DMS 273 (cell line): ENCODE data around the gene PPP2R2D.

ENCODE experiments used
- DNase-seq: peaks from one replicate; lab custom pipeline; 2025; ENCODE audit not compliant: unreplicated experiment; lab: John Stamatoyannopoulos, UW

Gene PPP2R2D

DNA sequence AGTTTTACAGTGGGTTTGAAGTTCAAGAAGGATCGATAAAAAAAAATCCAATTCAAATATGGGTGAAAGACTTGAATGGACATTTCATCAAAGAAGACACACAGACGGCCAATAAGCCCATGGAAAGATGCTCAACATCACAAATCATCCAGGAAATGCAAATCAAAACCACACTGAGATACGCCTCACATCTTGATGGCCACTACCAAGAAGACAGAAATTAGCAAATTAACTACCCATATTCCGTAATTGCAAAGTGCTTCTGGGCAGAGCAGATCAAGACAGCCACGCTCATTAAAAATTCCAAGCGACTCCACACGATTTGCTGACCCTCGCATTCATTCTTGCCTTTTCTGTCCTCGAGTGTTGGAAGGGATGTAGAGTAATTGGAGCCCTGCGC is 34.1 kb upstream of the PPP2R2D start:
- DNase-seq: no peak

DNA sequence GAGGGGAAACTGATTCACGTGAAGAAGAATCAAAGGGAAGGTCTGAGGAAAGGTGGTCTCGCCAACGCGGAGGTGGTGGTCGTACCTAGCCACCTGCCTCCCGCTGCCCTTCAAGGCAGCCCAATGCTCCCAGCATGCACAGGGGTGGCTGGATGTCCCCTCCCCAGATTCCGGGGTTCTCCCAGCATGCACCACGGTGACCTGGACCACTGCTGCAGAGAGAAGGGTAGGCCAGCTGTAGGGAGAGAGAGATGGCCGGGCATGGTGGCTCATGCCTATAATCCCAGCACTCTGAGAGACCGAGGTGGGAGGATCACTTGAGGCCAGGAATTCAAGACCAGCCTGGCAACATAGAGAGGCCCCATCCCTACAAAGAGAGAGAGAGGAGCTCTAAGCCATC is 32.4 kb upstream of the PPP2R2D start:
- no peak for DNase-seq

DNA sequence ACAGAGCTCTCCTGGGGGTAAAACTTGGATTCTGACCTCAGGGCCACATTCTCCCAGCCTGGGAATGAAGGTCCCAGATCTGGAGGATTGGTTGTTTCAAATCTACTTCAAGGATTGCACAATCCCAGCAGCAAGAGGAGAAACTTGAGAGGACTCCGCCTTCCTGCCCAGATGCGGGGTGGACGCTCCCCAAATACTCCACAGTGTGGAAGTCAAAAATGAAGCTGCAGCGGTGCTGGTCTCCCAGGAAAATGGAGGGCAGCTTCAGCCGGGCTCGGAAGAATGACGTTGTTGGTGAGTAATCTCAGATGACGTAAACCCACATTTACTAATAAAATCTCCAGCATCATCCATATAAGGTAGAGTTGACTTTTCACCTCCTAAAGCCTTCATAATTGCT is 31.5 kb upstream of the PPP2R2D start:
- DNase-seq: no peak

DNA sequence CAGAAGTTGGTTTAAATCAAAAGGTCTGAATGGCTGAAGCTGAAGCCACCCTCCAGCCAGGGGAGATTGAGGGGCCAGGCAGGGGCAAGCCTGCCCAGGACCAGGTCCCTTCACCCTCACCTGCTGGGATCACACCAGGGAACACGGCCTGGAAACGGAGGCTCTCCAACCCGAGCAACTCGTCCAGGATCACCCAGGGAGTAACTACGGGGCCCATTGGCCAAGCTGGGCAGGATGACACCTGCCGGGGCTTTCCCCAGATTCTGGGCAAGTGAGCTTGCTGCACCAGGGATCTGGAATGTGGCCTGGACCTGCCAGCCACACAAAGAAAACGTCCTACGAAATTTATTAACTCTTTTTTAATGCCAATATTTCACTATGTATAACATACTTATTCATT is 30.4 kb upstream of the PPP2R2D start:
- no peak for DNase-seq

DNA sequence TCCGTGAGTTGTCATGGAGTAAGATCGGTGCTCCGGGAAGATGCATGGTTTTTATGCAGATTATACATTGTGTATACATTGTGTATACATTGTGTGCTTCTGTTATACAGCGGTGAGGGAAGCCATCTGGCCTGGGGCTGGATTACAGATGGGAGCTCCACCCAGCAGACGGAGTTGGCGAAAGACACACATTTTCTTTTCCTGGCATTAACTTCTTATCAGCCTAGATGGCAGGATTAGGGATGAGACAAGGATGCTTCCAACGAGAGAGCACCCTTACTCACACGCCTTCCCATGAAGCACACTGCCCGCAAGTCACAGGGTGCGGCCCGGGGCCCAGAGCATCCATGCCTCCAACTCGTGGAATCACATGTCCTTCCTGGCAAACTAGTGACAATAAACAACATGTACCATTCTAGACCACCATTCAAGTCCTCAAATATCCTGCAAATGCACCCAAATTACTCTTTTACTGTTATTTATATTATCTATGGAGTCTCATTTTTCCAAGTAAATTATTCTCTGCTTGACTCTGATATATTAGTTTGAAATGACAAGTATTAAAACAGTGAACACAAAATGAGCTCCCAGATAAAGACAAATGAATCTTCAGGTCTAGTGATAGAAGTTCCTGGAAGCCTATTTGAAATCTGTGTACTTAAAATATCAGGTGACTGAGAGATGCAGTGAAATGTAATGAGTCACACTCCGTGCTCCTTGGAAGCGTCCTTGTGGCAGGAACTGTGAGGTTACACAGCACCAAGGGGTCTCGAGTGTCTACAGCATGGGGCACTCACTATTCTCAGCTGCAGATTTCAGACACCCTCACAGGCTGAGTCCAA is 29.8 kb upstream of the PPP2R2D start:
- peak; percentile 30 for DNase-seq

DNA sequence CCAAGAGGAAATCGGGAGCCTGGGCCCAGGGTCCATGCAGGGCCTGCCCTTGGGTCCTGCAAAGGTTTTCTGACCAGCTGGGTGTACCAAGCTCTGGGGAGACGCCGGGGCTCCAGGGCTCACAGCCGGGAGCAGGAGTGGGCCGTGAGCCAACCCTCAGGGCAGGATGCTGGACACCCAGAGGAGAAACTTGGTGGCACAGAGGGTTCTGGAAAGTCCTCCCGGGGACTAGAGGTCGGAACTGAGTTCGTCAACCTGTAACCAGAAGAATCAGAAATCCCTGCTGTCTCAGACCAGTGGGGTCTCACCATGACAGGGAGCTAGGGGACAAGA is 29.2 kb upstream of the PPP2R2D start:
- DNase-seq: no peak

DNA sequence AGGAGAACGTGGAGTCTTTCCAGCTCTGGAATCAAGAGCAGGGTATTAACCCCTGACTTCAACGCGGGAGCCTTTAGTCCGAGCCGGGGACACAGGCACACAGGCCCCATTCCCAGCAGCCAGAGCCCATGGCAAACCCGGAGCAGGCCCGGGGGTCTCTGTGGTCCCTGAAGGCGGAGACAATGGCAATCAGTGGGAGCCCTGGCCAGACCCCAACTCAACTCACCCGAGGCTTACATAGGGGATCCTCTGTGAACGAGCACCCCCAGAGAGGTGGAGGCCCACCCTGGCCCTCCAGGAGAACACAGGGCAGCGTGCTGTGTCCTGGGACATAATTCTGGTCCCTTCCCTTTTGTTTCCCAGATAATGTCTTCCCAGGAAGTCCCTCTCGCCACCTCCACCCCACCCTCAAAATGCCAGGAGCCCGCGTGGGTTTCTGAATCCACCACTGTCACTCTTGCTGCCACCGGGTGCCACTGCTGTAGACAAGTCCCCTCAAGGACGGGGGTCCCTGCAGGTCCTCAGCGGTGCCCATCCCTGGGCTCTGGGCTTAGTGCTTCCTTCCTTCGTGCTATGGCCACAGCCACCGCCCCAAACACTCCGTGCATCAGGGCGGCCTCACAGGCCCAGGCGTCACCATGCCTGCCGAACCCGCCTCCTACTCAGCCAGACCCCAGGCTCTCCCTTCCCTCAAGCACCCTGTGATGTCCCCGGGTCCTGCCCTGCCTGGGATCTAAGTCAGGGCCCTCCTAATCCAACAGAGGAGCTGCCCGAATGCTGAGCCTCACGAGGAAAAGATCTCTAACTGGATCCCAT is 28.6 kb upstream of the PPP2R2D start:
- DNase-seq: no peak

DNA sequence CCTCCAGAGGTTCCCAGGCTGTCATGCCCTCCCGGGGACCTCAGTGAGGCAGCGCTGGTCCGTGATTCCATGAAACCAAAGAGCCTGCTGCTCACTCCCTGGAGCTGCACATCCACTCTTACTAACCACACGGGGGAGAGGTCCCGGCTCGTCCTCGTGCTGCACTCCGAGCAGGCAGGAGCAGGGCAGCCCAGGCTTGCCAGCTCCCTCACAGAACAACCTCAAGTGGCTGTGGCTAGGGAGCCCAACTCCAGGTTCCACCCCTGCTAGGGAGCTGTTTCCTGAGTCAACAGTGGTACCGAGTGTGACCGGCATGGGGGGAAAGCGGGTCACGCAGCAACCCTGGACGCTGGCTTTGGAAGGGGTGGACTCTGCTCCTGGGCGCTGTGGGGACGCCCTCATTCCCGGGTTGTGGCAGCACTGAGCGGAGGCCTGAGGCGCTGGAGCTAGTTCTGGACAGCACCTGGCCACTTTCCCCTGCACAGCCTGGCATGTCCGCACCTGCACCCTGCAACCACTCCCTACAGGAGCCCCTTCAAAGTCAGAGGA is 27.9 kb upstream of the PPP2R2D start:
- DNase-seq: peak; percentile 5

DNA sequence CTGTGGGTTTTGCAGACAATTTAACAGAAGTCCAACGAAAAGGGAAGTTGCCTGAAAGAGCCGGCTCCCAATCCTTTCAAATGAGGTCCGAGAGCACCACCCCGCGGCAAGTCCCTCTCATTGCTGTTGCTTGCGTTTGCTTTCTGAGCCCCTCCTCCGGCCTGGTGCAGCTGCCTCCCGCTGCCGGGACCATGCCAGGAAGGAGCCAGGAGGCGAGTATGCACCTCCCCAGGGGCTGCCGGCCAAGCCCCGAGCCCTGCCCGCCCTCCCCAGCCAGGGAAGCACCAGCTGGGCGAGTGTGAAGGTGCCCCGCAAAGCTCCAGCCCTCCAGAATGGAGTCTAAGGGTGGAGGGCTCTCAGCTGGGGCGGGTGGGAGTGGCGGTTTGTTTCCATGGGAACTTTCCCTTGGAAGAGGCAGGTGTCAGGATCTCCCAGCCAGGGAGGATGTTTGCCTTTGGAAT is 25.8 kb upstream of the PPP2R2D start:
- DNase-seq: peak; percentile 87

DNA sequence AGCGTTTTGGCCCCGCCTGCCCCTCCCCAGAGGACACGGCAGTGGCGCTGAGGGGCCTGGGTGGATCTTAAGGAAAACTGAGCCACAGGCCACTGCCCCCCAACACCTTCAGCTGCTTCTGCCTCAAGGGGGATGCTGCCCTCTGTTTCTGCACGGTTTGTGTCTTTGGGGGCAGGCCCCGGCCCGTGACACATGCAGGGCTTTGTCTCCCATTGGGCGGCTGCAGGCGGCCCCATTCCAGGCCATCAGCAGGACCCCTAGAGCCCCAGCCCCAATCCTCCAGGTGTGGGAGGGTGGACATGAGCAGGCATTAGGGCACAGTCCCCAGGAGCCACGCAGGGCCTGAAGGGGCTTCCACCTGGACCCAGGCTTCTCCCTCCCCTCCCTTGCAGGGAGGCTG is 25.3 kb upstream of the PPP2R2D start:
- no peak for DNase-seq

DNA sequence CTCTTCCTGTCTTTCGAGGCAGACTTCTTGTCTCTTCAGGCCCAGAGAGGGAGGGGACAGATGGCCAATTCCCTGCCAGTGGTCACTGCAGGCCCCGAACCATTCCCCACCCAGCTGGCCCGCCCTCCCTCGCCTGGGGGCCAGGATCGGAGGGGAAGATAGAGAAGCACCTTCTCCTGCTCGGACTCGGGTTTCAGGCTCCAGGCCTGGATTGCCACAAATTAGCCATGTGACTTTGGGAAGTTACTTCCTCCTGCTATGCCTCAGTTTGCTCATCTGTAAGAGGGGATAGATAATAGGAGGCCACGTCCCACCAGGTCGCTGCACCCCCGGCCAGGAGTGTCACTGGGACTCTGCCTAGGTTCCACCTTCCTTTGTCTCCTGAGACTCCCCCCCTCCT is 24.8 kb upstream of the PPP2R2D start:
- DNase-seq: no peak

DNA sequence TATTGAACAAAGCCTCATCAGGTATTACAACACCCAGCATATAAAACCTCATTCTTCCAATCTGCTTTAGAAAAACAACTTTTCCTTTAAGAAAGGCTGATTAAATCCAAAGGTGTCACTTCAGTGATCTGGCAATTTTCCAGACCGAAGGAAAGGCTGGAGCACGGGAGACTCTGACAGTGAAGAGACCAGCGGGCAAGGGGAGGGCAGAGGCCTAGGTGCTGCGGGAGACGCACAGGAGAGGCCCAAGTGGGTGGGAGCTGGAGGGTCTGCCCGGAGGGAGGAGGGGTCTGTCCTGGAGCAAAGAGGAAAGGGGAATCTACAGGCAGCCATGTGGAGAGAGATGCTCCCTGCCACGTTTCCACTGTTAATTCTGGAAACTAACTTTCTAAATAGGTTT is 24.3 kb upstream of the PPP2R2D start:
- no peak for DNase-seq

DNA sequence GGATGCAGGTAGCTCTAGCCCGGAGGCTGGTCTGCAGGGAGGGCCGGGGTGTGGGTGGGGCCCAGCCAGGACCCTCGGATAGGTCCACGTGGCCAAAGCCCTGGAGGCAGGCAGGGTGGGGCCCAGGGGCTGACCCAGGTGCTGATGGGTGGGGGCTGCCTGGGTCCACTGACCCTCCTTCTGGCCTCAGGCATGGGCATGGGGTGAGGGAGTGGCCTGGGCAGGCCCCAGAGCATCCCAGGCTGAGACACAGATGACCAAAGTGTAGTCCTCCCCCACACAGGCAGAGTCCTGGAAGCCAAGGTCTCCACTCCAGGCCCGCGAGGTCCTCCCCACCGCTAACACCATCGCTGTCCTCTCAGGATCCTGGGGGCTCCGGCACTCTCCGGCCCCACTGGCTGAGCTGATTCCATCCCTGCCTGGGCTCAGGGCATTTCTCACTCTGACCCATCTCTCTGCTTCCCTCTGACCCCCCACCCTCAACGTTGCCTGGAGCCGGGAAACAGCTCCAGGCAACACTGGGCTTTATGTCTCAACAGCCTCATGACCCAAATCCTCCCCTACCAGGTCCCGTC is 20.7 kb upstream of the PPP2R2D start:
- no peak for DNase-seq

DNA sequence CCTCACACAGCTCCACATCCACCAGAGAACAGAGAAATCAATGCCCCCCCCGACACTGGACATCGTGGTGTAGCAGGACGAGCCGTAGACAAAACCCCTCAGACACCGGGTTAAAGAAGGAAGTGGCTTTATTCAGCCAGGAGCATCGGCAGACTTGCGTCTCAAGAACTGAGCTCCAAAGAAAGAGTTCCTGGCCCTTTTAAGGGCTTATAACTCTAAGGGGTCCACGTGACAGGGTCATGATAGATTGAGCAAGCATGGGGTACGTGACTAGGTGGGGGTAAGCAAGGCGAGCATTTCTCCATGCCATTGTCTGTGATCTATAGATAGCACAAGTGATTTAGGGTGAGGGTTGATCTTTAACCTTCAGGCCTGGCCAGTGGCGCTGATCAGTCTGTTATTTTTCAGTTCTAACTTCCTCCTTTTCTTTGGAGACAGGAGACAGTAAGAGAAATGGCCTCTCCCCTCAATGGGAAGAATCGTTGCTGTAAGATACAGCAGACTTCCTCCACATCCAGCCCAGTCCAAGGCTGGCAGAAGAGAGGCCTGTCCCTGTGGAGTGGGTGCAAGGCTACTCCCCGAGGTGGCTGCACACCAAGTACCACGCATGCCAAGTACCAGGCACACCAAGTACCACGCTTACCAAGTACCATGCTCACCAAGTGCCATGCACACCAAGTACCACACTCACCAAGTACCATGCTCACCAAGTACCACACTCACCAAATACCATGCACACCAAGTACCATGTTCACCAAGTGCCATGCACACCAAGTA is 19.5 kb upstream of the PPP2R2D start:
- no peak for DNase-seq

DNA sequence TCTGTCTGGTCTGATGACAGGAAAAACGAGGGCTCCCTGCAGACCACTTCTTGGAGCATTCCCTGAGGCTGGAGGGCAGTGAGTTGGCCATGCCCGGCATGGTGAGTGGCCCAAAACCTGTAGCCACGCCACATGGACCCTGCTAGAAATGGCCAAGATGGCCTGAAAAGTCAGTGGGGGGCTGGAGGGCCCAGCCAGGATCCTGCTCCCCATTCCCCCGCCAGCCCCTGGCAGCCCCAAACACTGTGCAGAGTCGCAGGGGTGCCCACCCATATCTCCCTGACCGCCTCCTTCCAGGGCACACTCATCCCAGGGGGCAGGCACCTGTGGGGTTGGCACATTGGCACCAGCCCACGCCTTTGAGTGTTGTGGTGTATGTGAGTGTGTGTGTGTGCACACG is 18.7 kb upstream of the PPP2R2D start:
- DNase-seq: no peak

DNA sequence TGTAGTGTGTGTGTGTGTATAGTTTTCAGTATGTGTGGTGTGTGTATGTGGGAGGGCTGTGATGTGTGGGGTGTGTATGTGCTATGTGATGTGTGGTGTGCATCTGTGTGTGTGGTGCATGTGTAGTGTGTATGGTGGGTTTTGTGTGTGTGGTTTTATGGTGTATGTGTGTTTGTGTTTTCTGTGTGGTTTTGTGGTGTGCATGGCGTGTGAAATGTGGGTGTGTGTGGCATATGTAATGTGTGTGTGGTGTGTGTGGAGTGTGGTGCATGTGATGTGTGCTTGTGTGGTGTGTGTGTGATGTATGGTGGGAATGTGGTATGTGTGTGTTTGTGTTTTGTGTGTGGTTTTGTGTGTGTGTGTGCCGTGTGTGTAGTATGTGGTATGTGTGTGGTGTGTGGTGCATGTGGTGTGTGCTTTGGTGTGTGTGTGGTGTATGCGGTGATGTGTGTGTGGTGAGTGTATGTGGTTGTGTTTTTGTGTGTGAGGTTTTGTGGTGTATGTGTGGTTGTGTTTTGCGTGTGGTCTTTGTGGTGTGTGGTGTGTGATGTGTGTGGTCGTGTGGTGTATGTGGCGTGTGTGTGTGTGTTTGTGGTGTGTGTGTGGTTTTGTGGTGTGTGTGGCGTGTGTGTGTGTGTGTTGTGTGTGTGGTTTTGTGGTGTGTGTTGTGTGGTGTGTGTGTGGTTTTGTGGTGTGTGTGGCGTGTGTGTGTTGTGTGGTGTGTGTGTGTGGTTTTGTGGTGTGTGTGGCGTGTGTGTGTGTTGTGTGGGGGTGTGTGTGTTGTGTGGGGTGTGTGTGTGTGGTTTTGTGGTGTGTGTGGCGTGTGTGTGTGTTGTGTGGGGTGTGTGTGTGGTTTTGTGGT is 18.0 kb upstream of the PPP2R2D start:
- no peak for DNase-seq

DNA sequence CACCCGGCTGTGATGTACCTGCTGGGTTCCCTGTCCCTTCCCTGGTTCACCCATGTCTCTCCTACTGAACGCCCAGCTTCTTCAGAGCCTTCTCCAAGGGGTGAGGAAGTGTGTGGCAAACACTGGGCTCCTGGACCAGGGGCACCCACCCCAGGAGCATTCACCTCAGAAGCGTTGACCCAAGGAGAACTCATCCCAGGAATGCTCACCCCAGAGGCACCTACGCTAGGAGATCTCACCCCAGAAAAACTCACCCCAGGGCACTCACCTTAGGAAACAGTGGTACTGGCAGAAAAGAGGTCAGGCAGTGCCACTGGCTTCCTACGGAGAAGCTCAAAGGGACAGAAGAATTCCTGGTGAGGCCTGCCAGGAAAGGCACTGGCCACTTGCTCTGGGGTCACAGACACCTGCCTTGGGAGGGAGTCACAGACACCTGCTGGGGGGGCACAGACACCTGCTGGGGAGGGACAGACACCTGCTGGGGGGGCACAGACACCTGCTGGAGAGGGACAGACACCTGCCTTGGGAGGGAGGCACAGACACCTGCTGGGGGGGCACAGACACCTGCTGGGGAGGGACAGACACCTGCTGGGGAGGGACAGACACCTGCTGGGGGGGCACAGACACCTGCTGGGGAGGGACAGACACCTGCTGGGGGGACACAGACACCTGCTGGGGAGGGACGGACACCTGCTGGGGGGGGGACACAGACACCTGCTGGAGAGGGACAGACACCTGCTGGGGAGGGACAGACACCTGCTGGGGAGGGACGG is 17.0 kb upstream of the PPP2R2D start:
- DNase-seq: peak; percentile 13

DNA sequence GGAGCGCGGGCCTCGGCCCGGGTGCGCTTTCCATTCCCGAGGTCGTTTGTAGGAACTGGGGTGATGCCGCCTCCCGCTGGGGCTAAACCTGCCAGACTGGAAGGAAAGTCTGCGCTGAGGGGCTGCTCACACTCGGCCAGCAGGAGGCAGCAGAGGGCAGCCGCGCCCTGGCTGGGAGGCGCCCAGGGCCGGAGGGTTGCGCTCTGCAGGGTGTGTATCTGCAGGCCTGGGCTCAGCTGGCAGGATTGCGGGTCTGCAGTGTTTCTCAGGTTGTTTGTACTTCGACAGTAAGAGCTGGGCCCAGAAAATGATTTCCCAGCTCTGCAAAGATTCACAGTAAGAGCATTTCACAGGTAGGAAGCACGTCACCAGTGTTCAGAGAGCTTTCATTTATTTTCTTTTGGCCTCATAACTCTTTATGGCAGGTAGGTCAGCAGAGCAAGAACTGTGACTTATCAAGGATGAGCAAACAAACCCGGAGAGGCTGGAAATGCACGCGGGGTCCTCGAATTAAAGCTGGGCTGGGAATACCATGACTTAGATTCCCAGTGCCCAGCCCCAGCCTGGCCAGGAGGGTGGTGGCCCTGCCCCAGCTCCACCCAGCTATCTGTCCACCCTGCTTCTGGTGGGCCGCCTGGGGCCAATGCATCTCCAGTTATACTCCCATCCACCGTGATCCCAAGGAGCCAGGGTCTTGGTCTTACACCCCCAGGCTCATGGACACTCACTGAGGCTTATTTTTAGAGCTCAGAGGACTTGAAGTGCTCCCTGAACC is 15.2 kb upstream of the PPP2R2D start:
- DNase-seq: peak; percentile 81

DNA sequence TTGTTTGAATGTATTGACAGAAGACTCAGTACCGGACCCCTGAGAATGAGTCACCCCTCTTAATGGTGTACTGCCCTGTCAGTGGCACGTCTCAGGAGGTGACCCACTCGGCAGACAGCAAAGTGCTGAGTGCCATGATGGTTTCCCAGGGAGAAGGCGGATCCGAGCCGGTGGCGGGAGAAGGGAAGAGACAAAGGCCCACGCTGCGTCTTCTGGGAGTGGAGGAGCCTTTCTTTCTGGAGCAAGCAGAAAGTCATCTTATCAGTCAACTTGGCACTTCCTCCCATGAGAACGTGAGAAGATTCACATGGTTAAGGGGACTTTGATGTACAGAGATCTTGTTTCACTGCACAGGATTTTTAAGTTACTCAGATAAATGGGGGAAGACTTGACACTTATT is 14.6 kb upstream of the PPP2R2D start:
- no peak for DNase-seq
